ENCODE results near the gene RALGPS1. TPM values are rescaled to one million over a fixed set of nuclear protein-coding genes. Genes with fewer than 3 reads are reported as not detected.

The RALGPS1 gene
- polyA plus RNA-seq, 3 donors = 0.60 to 4.6 (median 1.3) TPM

DNA sequence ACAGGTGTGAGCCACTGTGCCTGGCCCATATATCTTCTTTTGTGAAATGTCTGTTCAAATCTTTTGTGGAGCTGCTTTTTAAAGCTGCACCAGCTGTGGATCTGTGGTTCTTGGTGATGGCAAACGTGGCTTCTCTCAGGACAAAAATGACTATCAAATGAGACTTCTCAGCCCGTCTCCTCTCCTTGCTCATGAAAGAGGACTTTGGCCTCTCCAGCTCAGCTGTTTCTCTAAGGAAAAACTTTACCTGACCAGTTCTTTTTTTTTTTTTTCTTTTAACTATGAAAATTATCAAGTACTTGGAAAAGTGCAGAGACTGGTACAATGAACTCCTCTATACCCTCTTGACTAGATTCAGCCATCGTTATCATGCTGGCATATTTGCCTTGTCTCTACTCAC lies 44.8 kb downstream of the RALGPS1 start:
- no peaks in the 10 kb centered on the region for H3K4me1 Mint-ChIP-seq
- H3K27me3 Mint-ChIP-seq (ENCODE audit: low read depth in 3 of 3) = peaks cover 11 to 20% (median 12%) of the 10 kb centered on the region in 3 donors
- H3K27ac Mint-ChIP-seq = no peak overlapping the region
- Histone ChIP-seq H3K4me1 (ENCODE audit: control insufficient read depth in 1 of 2, insufficient read depth in 2 of 2, low read length in 2 of 2) (no peaks in the 10 kb centered on the region), H3K79me2 (ENCODE audit: insufficient read depth, low read length) (no peaks in the 10 kb centered on the region), H2AFZ (ENCODE audit: insufficient read depth, low read depth, low read length, poor library complexity, severe bottlenecking) (no peak overlapping the region), H3K4me3 (replicated peaks in 1 of 3; ENCODE audit: low read depth in 2 of 3, low read length in 3 of 3) (no peak overlapping the region), H3K27ac (ENCODE audit: low read depth in 1 of 2, low read length in 2 of 2) (no peak overlapping the region), H4K20me1 (ENCODE audit: insufficient read depth, low read length) (no peaks in the 10 kb centered on the region), H3K27me3 (ENCODE audit: control insufficient read depth in 2 of 2, insufficient read depth in 2 of 2, low read length in 2 of 2) (no peaks in the 10 kb centered on the region), H3K4me2 (replicated peaks; ENCODE audit: extremely low read depth, low read length, poor library complexity, severe bottlenecking) (no peak overlapping the region), H3K36me3 (replicated peaks in 1 of 2; ENCODE audit: control insufficient read depth in 1 of 2, insufficient read depth in 2 of 2, low read length in 2 of 2) (no peaks in the 10 kb centered on the region), H3K9me3 (replicated peaks in 1 of 2; ENCODE audit: control insufficient read depth in 1 of 2, insufficient read depth in 1 of 2, low read length in 2 of 2) (no peaks in the 10 kb centered on the region), H3K9ac (ENCODE audit: insufficient read depth, low read length, poor library complexity, severe bottlenecking) (no peak overlapping the region)
- no peak for TF ChIP-seq CTCF (IDR thresholded peaks at IDR 0.05)
- H3K9me3 Mint-ChIP-seq = peaks cover 0 to 3% (median 0%) of the 10 kb centered on the region in 7 donors
- intact Hi-C loops (cut with micrococcal nuclease) = no loop called here
- no peaks in the 10 kb centered on the region for H3K36me3 Mint-ChIP-seq
- no peak for DNase-seq
- WGBS (ENCODE audit: insufficient coverage) = 90% methylated on average over 2 of the region's 3 CpGs
- peak overlapping the region in 1 of 2 donors; percentile 24 for H3K4me3 Mint-ChIP-seq

DNA sequence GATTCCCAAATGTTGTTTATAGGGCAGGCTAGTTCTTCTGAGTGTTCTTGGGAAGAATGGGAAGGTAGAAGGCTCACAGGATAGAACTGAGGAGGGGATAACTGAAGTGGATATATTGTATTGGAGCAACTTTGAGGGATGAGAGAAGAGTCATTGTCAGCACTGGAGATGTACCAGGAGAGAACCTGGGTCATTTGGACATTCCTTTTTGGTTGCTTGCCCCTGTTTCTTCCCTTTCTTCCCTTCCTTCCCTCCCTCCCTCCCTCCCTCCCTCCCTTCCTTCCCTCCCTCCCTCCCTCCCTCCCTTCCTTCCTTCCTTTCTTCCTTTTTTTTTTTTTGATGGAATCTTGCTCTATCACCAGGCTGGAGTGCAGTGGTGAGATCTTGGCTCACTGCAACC lies 45.3 kb downstream of the RALGPS1 start:
- no peak overlapping the region for H3K4me3 Mint-ChIP-seq
- DNase-seq = no peak
- Histone ChIP-seq H3K36me3 (replicated peaks in 1 of 2; ENCODE audit: control insufficient read depth in 1 of 2, insufficient read depth in 2 of 2, low read length in 2 of 2) (no peaks in the 10 kb centered on the region), H3K79me2 (ENCODE audit: insufficient read depth, low read length) (no peaks in the 10 kb centered on the region), H3K27me3 (ENCODE audit: control insufficient read depth in 2 of 2, insufficient read depth in 2 of 2, low read length in 2 of 2) (no peaks in the 10 kb centered on the region), H3K27ac (ENCODE audit: low read depth in 1 of 2, low read length in 2 of 2) (no peak overlapping the region), H3K4me3 (replicated peaks in 1 of 3; ENCODE audit: low read depth in 2 of 3, low read length in 3 of 3) (no peak overlapping the region), H3K9me3 (replicated peaks in 1 of 2; ENCODE audit: control insufficient read depth in 1 of 2, insufficient read depth in 1 of 2, low read length in 2 of 2) (no peaks in the 10 kb centered on the region), H3K4me1 (ENCODE audit: control insufficient read depth in 1 of 2, insufficient read depth in 2 of 2, low read length in 2 of 2) (no peaks in the 10 kb centered on the region), H4K20me1 (ENCODE audit: insufficient read depth, low read length) (no peaks in the 10 kb centered on the region), H2AFZ (ENCODE audit: insufficient read depth, low read depth, low read length, poor library complexity, severe bottlenecking) (no peak overlapping the region), H3K4me2 (replicated peaks; ENCODE audit: extremely low read depth, low read length, poor library complexity, severe bottlenecking) (no peak overlapping the region), H3K9ac (ENCODE audit: insufficient read depth, low read length, poor library complexity, severe bottlenecking) (no peak overlapping the region)
- no peak for TF ChIP-seq CTCF (IDR thresholded peaks at IDR 0.05)
- peak overlapping the region in 1 of 7 donors; percentile 15 for H3K27ac Mint-ChIP-seq
- intact Hi-C loops (cut with micrococcal nuclease) = no loop called here
- H3K36me3 Mint-ChIP-seq = no peaks in the 10 kb centered on the region
- peaks cover 10 to 19% (median 11%) of the 10 kb centered on the region in 3 donors for H3K27me3 Mint-ChIP-seq (ENCODE audit: low read depth in 3 of 3)
- H3K9me3 Mint-ChIP-seq = peaks cover 0 to 3% (median 0%) of the 10 kb centered on the region in 7 donors
- H3K4me1 Mint-ChIP-seq = no peaks in the 10 kb centered on the region

Measured in CD14-positive monocyte (primary cell).